Endothelial cell of umbilical vein (primary cell): ENCODE results near the gene PSMA4.

Experiments used
- CTCF ChIP-seq, 2 donors: IDR thresholded peaks; 1 replicate in 1 of 2; 2 replicates in 1 of 2; pipeline ENCODE4 v1.5.1; 2011; ENCODE audit warnings: low read length in 2 of 2, mild to moderate bottlenecking in 2 of 2, moderate library complexity in 2 of 2, control low read depth in 1 of 2, inconsistent platforms in 1 of 2, low read depth in 1 of 2; ENCODE audit not compliant: insufficient read depth in 1 of 2; ENCODE audit errors: extremely low read depth in 1 of 2
- EZH2 ChIP-seq: IDR thresholded peaks from 2 replicates; pipeline ENCODE4 v1.6.1; 2012; ENCODE audit warnings: borderline replicate concordance, low read depth, mild to moderate bottlenecking, moderate library complexity, low read length, inconsistent platforms; ENCODE audit not compliant: severe bottlenecking
- MAX ChIP-seq: IDR thresholded peaks from 2 replicates; pipeline ENCODE4 v1.6.1; 2011; ENCODE audit not compliant: insufficient read depth, insufficient read length
- MYC ChIP-seq: IDR thresholded peaks from one replicate; pipeline ENCODE4 v1.6.1; 2011; ENCODE audit warnings: mild to moderate bottlenecking, low read depth, low read length
- POLR2A ChIP-seq: IDR thresholded peaks from 2 replicates; pipeline ENCODE4 v1.6.1; 2012; ENCODE audit warnings: low read depth, mild to moderate bottlenecking, control low read depth, low read length
- POLR2AphosphoS5 ChIP-seq: IDR thresholded peaks from 2 replicates; pipeline ENCODE4 v1.6.1; 2012; ENCODE audit warnings: low read depth, mild to moderate bottlenecking, control low read depth, low read length, moderate library complexity; ENCODE audit not compliant: insufficient read depth

GRCh38 chr15:78492872-78493271, 47.4 kb upstream of the PSMA4 start:
- TF ChIP-seq CTCF (IDR thresholded peaks at IDR 0.05; ENCODE audit: extremely low read depth in 1 of 2, insufficient read depth in 1 of 2, low read depth in 1 of 2, low read length in 2 of 2) (no peak), POLR2A (no peak), POLR2AphosphoS5 (no peak), MAX (no peak), EZH2 (no peak), MYC (no peak)
